ENCODE data around the gene ADCK2. TPM values are rescaled to one million over a fixed set of nuclear protein-coding genes. Genes with fewer than 3 reads are reported as not detected.

Gene ADCK2, protein sequence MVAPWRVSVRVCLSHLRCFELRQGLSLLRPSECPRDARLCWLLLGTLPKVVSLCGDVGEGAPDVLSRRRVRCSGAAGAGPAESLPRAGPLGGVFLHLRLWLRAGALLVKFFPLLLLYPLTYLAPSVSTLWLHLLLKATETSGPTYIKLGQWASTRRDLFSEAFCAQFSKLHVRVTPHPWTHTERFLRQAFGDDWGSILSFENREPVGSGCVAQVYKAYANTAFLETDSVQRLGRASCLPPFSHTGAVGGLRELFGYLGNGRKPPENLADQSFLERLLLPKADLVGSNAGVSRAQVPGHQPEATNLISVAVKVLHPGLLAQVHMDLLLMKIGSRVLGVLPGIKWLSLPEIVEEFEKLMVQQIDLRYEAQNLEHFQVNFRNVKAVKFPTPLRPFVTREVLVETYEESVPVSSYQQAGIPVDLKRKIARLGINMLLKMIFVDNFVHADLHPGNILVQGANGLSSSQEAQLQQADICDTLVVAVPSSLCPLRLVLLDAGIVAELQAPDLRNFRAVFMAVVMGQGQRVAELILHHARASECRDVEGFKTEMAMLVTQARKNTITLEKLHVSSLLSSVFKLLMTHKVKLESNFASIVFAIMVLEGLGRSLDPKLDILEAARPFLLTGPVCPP
- total RNA-seq: 22.8 and 27.0 TPM in 2 replicates

DNA sequence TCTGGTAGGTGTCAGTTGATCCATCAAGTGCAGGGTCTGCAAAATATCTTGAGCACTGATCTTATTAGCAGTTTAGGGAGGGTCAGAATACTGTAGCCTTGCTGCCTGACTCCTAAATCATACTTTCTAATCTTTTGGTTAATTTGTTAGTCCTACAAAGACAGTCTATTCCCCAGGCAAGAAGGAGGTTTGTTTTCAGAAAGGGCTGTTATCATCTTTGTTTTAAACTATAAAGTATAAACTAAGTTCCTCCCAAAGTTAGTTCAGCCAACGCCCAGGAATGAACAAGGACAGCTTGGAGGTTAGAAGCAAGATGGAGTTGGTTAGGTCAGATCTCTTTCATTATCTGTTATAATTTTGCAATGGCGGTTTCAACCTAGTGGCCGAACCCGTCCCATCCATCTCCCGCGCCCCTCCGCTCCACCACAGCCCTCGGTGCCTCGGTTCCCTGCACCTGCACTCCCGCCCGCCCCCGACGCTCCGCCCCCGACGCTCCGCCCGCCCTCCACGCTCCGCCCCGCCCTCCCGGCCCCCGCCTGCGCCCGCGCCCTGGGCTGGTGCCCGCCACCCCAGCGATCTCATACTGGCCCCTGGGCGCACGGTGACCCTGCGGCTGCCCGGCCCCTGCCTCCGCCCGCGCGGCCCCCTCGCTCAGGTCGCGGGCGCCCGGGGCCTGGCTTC is at the start of gene ADCK2:
TSS of gene ADCK2 (plus strand) at position 564 of the 681 bp plus-strand sequence. CDS start 386 bp downstream, outside the sequence.

DNA sequence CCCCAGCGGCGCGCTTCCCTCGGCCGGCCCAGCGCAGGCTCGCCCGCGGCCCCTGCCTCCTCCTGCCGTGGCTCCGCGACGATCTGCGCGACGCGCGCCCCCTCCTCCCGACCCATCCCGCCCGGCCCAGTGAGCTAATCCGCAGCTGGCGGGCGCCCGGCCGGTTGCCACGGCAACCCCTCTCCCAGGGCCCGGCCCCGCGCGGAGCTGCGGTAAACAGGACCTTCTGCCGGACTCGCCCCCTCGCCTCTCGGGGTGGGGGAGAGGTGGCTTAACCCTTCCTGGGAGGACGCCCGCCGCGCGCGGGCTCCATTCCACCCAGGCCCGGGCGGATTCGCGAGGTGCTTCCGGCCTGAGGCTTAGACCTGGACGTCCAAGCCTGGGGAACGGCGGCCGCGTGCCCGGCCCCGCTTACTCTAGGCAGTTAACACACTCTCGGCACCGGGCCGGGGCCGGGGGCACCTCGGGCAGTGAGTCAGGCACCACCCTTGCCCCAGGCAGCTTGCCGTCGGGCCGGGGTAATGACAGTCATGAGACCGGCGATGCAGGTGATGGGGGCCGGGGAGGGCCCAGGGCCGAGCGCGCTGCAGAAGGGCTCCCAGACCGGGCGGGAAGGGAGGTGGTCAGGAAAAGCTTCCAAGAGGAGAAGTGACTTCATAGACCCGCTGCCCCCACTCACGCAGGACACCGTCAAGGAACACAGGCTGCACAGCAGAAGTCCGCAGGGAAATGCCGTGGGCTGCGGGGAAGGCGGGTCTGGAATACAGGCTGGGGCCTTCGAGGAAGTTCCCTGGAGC is 31.8 kb upstream of the ADCK2 start, which contains the start of gene DENND2A:
TSS of gene DENND2A (minus strand) at position 87 of the 797 bp plus-strand sequence. CDS start 38,416 bp downstream, outside the sequence.

DNA sequence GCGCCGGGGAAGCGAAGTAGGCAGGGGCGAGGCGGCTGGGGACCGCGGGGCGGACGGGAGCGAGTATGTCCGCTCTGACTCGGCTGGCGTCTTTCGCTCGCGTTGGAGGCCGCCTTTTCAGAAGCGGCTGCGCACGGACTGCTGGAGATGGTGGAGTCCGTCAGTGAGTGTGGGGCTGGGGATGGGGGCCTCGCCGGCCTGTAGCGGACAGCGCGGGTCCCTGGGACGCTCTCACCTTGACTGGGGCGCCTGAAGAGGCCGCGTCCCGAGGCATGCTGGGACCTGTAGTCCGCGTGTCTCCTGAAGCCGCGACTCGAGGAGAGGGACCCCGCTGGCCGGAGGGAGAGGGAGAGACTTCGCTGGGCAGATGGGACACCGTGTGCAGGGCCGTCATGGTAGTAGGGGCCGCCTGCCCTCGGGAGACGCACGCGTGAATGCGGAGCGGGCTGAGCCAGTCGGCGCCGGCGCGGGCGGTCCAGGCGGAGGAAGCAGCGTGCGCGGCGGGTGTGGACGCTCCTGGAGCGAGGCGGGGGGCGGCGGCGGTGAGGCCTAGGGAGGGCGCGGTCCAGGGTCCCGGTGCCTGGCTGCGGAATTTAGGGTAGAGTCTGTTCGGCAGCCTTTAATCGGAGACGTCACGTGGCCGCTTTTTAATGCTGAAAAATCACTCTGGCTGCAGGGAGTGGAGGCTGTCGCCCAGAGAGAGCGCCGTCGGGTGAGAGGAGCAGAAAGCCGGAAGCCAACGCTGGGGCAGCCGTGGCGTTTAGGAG is 24.1 kb downstream of the ADCK2 start, which contains the start of gene NDUFB2:
TSS of gene NDUFB2 (plus strand) at position 29 of the 767 bp plus-strand sequence. CDS start at position 66, 37 bp downstream.

Other genes with a start within 250 kb of the ADCK2 start
- gene MKRN1, start 193.4 kb upstream of the ADCK2 start, total RNA-seq: 50.3 and 57.4 TPM in 2 replicates
- gene DENND2A, start 32.1 kb upstream of the ADCK2 start, total RNA-seq: 0.30 TPM in 1 of 2 replicates, not detected in the other
- gene NDUFB2, start 23.8 kb downstream of the ADCK2 start, total RNA-seq: 139 and 252 TPM in 2 replicates

Data from epithelial cell of umbilical artery (primary cell).